ENCODE measurements around the gene PCDHGC4.

- TF ChIP-seq CTCF (IDR thresholded peaks at IDR 0.05 in 4 of 5, conservative IDR thresholded peaks at IDR 0.05 in 1 of 5): no peak
- no peak for TF ChIP-seq POLR2A (IDR thresholded peaks at IDR 0.05)
These were observed 29.7 kb downstream of the PCDHGC4 start for GRCh38 chr5:141514330-141515133.
